ENCODE measurements around the gene JADE2. TPM values are rescaled to one million over a fixed set of nuclear protein-coding genes. Genes with fewer than 3 reads are reported as not detected.

The JADE2 gene
- total and polyA plus RNA-seq, 2 experiments from 2014 or later = 14.9 to 35.4 TPM

GRCh38 chr5:134539732-134540131, 14.3 kb downstream of the JADE2 start:
- Histone ChIP-seq H3K4me3 (no peak overlapping the region), H3K4me1 (ENCODE audit: insufficient read depth) (no peaks in the 10 kb centered on the region), H2AFZ (no peak overlapping the region), H3K79me2 (peaks cover 30% of the 10 kb centered on the region), H3K9me2 (replicated peaks; ENCODE audit: insufficient read depth) (no peaks in the 10 kb centered on the region), H3K27ac (no peak overlapping the region), H4K20me1 (ENCODE audit: insufficient read depth, poor library complexity, severe bottlenecking) (peaks cover 31% of the 10 kb centered on the region), H3K4me2 (no peak overlapping the region), H3K27me3 (no peaks in the 10 kb centered on the region), H3K9me3 (ENCODE audit: low read depth) (no peaks in the 10 kb centered on the region), H3K36me3 (replicated peaks; ENCODE audit: insufficient read depth, low read depth) (no peaks in the 10 kb centered on the region)
- DNase-seq (ENCODE audit: low spot score) = no peak
- TF ChIP-seq EZH2 (IDR thresholded peaks at IDR 0.05; ENCODE audit: borderline replicate concordance) = no peak
- TF ChIP-seq CTCF (IDR thresholded peaks at IDR 0.05; ENCODE audit: poor library complexity) = no peak
- TF ChIP-seq EZH2phosphoT487 (IDR thresholded peaks at IDR 0.05; ENCODE audit: low read depth, severe bottlenecking, unreplicated experiment) = no peak
- 90% methylated on average over 2 of the region's 2 CpGs for WGBS (ENCODE audit: low lambda C conversion rate, missing lambda C conversion rate)

GRCh38 chr5:134540747-134541733, 15.6 kb downstream of the JADE2 start:
- Histone ChIP-seq H3K27me3 (no peaks in the 10 kb centered on the region), H3K36me3 (replicated peaks; ENCODE audit: insufficient read depth, low read depth) (no peaks in the 10 kb centered on the region), H3K9me3 (ENCODE audit: low read depth) (no peaks in the 10 kb centered on the region), H2AFZ (no peak overlapping the region), H4K20me1 (ENCODE audit: insufficient read depth, poor library complexity, severe bottlenecking) (peaks cover 20% of the 10 kb centered on the region), H3K79me2 (peaks cover 18% of the 10 kb centered on the region), H3K9me2 (replicated peaks; ENCODE audit: insufficient read depth) (no peaks in the 10 kb centered on the region), H3K4me1 (ENCODE audit: insufficient read depth) (no peaks in the 10 kb centered on the region), H3K4me2 (no peak overlapping the region), H3K4me3 (no peak overlapping the region), H3K27ac (no peak overlapping the region)
- 92% methylated on average over 15 of the region's 15 CpGs for WGBS (ENCODE audit: low lambda C conversion rate, missing lambda C conversion rate)
- TF ChIP-seq CTCF (IDR thresholded peaks at IDR 0.05; ENCODE audit: poor library complexity) = no peak
- TF ChIP-seq EZH2phosphoT487 (IDR thresholded peaks at IDR 0.05; ENCODE audit: low read depth, severe bottlenecking, unreplicated experiment) = no peak
- TF ChIP-seq EZH2 (IDR thresholded peaks at IDR 0.05; ENCODE audit: borderline replicate concordance) = no peak
- DNase-seq (ENCODE audit: low spot score) = no peak

GRCh38 chr5:134541736-134542376, 16.4 kb downstream of the JADE2 start:
- H3K27ac ChIP-seq = no peak overlapping the region
- WGBS (ENCODE audit: low lambda C conversion rate, missing lambda C conversion rate) = 61% methylated on average over 3 of the region's 4 CpGs

More at GRCh38 chr5:134541736-134542376, 16.4 kb downstream of the JADE2 start:
- no peak overlapping the region for H3K4me2 ChIP-seq
- no peaks in the 10 kb centered on the region for H3K36me3 ChIP-seq (replicated peaks; ENCODE audit: insufficient read depth, low read depth)
- H3K4me1 ChIP-seq (ENCODE audit: insufficient read depth) = no peaks in the 10 kb centered on the region
- H3K27me3 ChIP-seq = no peaks in the 10 kb centered on the region
- H3K9me2 ChIP-seq (replicated peaks; ENCODE audit: insufficient read depth) = no peaks in the 10 kb centered on the region
- H3K9me3 ChIP-seq (ENCODE audit: low read depth) = no peaks in the 10 kb centered on the region
- peak; percentile 64 for DNase-seq (ENCODE audit: low spot score)
- H3K4me3 ChIP-seq = no peak overlapping the region
- peaks cover 10% of the 10 kb centered on the region for H3K79me2 ChIP-seq
- H4K20me1 ChIP-seq (ENCODE audit: insufficient read depth, poor library complexity, severe bottlenecking) = peaks cover 17% of the 10 kb centered on the region
- TF ChIP-seq EZH2phosphoT487 (IDR thresholded peaks at IDR 0.05; ENCODE audit: low read depth, severe bottlenecking, unreplicated experiment) (no peak), CTCF (IDR thresholded peaks at IDR 0.05; ENCODE audit: poor library complexity) (no peak), EZH2 (IDR thresholded peaks at IDR 0.05; ENCODE audit: borderline replicate concordance) (no peak)
- no peak overlapping the region for H2AFZ ChIP-seq
